HEK293T (cell line): ENCODE measurements around the gene MARCKS.

Experiments used
- ARNT ChIP-seq: fragments of 450-650 bp; IDR thresholded peaks from 2 replicates; pipeline ENCODE4 v1.6.1; 2017; ENCODE audit warnings: mild to moderate bottlenecking
- BHLHE40 ChIP-seq: fragments of 450-650 bp; IDR thresholded peaks from 2 replicates; pipeline ENCODE4 v1.6.1; 2016; ENCODE audit warnings: mild to moderate bottlenecking, moderate library complexity, borderline replicate concordance
- L3MBTL2 ChIP-seq: fragments of 450-650 bp; conservative IDR thresholded peaks from 2 replicates; pipeline ENCODE4 v1.6.1; 2016; ENCODE audit warnings: mild to moderate bottlenecking
- NFRKB ChIP-seq: fragments of 450-650 bp; IDR thresholded peaks from 2 replicates; pipeline ENCODE4 v1.6.1; 2016; ENCODE audit warnings: mild to moderate bottlenecking, moderate library complexity
- SP1 ChIP-seq: fragments of 450-650 bp; IDR thresholded peaks from 2 replicates; pipeline ENCODE4 v1.6.1; 2017
- SUZ12 ChIP-seq: fragments of 450-650 bp; IDR thresholded peaks from 2 replicates; pipeline ENCODE4 v1.6.1; 2016; ENCODE audit warnings: mild to moderate bottlenecking

GRCh38 chr6:113820761-113821160, 36.4 kb upstream of the MARCKS start:
- no peak for TF ChIP-seq NFRKB
- no peak for TF ChIP-seq L3MBTL2
- TF ChIP-seq ARNT, result no peak
- no peak for TF ChIP-seq SP1
- no peak for TF ChIP-seq SUZ12
- TF ChIP-seq BHLHE40, result no peak
